B cell (primary cell): ENCODE measurements around the gene DNAJA3. TPM values are rescaled to one million over a fixed set of nuclear protein-coding genes. Genes with fewer than 3 reads are reported as not detected.
A peak's percentile ranks its signal among the peaks of the same experiment; 100 is the strongest.

ENCODE experiments used
- ATAC-seq: fragments of 200-7000 bp; cut with Tn5 transposase; one replicate; pipeline ENCODE4 v1.10.0; 2021; ENCODE audit warnings: low read depth, mild to moderate bottlenecking, moderate number of reproducible peaks, moderate library complexity
- CTCF ChIA-PET: fragments of 350-600 bp; sonication (Branson Sonifier 250); formaldehyde crosslinking; loops from one replicate; lab custom pipeline; 2021; ENCODE audit warnings: antibody characterized with exemption, inconsistent platforms; lab: Charles Lee
- POLR2A ChIA-PET: fragments of 350-600 bp; sonication (Branson Sonifier 250); formaldehyde crosslinking; loops from one replicate; lab custom pipeline; 2021; ENCODE audit warnings: antibody characterized with exemption; lab: Charles Lee
- DNase-seq: peaks from one replicate; pipeline ENCODE4 v3.0.0; 2013
- H2AFZ ChIP-seq: 2 replicates; pipeline ENCODE4 v1.6.1; 2012; ENCODE audit warnings: mild to moderate bottlenecking, low read depth, low read length; ENCODE audit not compliant: insufficient read depth, poor library complexity, severe bottlenecking
- H3K27ac ChIP-seq, 2 donors: 1 replicate in 1 of 2; 2 replicates in 1 of 2; pipeline ENCODE4 v1.5.1; 2012 to 2013; ENCODE audit warnings: low read length in 2 of 2, mild to moderate bottlenecking in 2 of 2, moderate library complexity in 1 of 2
- H3K27me3 ChIP-seq, 4 experiments: fragments of 200-600 bp in 1 of 4; sonication (generic) in 1 of 4; replicated peaks in 1 of 4; 1 replicate in 2 of 4; 2 replicates in 2 of 4; pipeline versions ENCODE4 v1.6.1 to v1.7.0; 2013 to 2016; ENCODE audit warnings: low read length in 3 of 4, mild to moderate bottlenecking in 2 of 4, mixed read lengths in 1 of 4, moderate library complexity in 1 of 4; ENCODE audit not compliant: insufficient read depth in 4 of 4, control insufficient read depth in 3 of 4; ENCODE audit errors: control extremely low read depth in 1 of 4
- H3K36me3 ChIP-seq, 2 experiments: replicated peaks in 1 of 2; 1 replicate in 1 of 2; 2 replicates in 1 of 2; pipeline versions ENCODE4 v1.6.1 to v1.7.1; 2013; ENCODE audit warnings: low read length in 1 of 2; ENCODE audit not compliant: insufficient read depth in 2 of 2, control insufficient read depth in 1 of 2; ENCODE audit errors: control extremely low read depth in 1 of 2, extremely low read depth in 1 of 2
- H3K4me1 ChIP-seq, 2 donors: fragments of 200-600 bp in 1 of 2; sonication (generic) in 1 of 2; 1 replicate in 1 of 2; 2 replicates in 1 of 2; pipeline versions ENCODE4 v1.5.1 to v1.6.1; 2013 to 2017; ENCODE audit warnings: low read length in 2 of 2; ENCODE audit not compliant: control insufficient read depth in 2 of 2, insufficient read depth in 2 of 2
- H3K4me2 ChIP-seq: replicated peaks from 2 replicates; pipeline ENCODE3; 2012; ENCODE audit warnings: mild to moderate bottlenecking, low read depth, low read length; ENCODE audit not compliant: poor library complexity, severe bottlenecking
- H3K4me3 ChIP-seq, 5 experiments: fragments of 200-600 bp in 1 of 5; sonication (generic) in 1 of 5; 1 replicate in 3 of 5; 2 replicates in 2 of 5; pipeline versions ENCODE4 v1.5.1 to v1.7.0; 2011 to 2016; ENCODE audit warnings: low read length in 4 of 5, mild to moderate bottlenecking in 4 of 5, low read depth in 2 of 5, control low read depth in 1 of 5, moderate library complexity in 1 of 5; ENCODE audit not compliant: insufficient read depth in 1 of 5; ENCODE audit errors: control extremely low read depth in 1 of 5, extremely low read depth in 1 of 5
- H3K79me2 ChIP-seq: fragments of 200-600 bp; sonication (generic); one replicate; pipeline ENCODE4 v1.6.0; 2016; ENCODE audit warnings: low read length; ENCODE audit not compliant: control insufficient read depth, insufficient read depth
- H3K9ac ChIP-seq: fragments of 200-600 bp; sonication (generic); 2 replicates; pipeline ENCODE4 v1.6.1; 2017; ENCODE audit warnings: mild to moderate bottlenecking, low read length, moderate library complexity
- H3K9me3 ChIP-seq, 3 donors: one replicate each; pipeline versions ENCODE4 v1.6.1 to v1.7.1; 2013; ENCODE audit warnings: low read length in 2 of 3; ENCODE audit not compliant: control insufficient read depth in 2 of 3, insufficient read depth in 1 of 3; ENCODE audit errors: control extremely low read depth in 1 of 3
- H4K20me1 ChIP-seq: 2 replicates; pipeline ENCODE4 v1.6.0; 2012; ENCODE audit warnings: mild to moderate bottlenecking, low read length; ENCODE audit not compliant: insufficient read depth, control insufficient read depth, poor library complexity, severe bottlenecking
- H3K27ac Mint-ChIP-seq: one replicate; pipeline ENCODE4 v1.8.0; 2021; ENCODE audit warnings: mixed read lengths
- H3K27me3 Mint-ChIP-seq: one replicate; pipeline ENCODE4 v1.8.0; 2021; ENCODE audit warnings: mixed read lengths
- H3K4me1 Mint-ChIP-seq: one replicate; pipeline ENCODE4 v1.8.0; 2021; ENCODE audit warnings: mixed read lengths
- H3K4me3 Mint-ChIP-seq: one replicate; pipeline ENCODE4 v1.8.0; 2021; ENCODE audit warnings: mixed read lengths
- H3K9me3 Mint-ChIP-seq: one replicate; pipeline ENCODE4 v1.8.0; 2022; ENCODE audit warnings: mixed read lengths; ENCODE audit not compliant: insufficient read depth
- EZH2 ChIP-seq: IDR thresholded peaks from 2 replicates; pipeline ENCODE4 v1.6.1; 2012; ENCODE audit warnings: borderline replicate concordance, low read depth, mild to moderate bottlenecking, moderate library complexity, low read length; ENCODE audit not compliant: insufficient read depth, poor library complexity, severe bottlenecking
- WGBS: methylation state at CpG from one replicate; pipeline ENCODE4 v1.1.5; 2013; ENCODE audit warnings: missing lambda C conversion rate; ENCODE audit not compliant: insufficient coverage; 5-methylcytosine and 5-hydroxymethylcytosine counted together
- intact Hi-C: fragments of 100-400 bp; cut with micrococcal nuclease; formaldehyde crosslinking; loops from one replicate; pipeline ENCODE4 v1.10.0; 2022
- polyA plus RNA-seq: library from polyadenylated mRNA; depleted of rRNA; stranded (reverse); fragments of >200 nt; gene quantifications from 2 replicates; pipeline ENCODE4 v1.2.3, GENCODE V29; 2012
- total RNA-seq, 2 donors: library from RNA; stranded (reverse); fragments of 120-200 nt in 1 of 2; gene quantifications; 1 replicate in 1 of 2; 2 replicates in 1 of 2; pipeline versions ENCODE4 v1.2.3 to v1.2.4, GENCODE V29; 2013 to 2022
- TF ChIP-seq, protein P1 (sequence below): fragments of 200-600 bp; IDR thresholded peaks from one replicate; pipeline ENCODE4 v1.8.0; 2022; ENCODE audit warnings: antibody characterized with exemption, mild to moderate bottlenecking

DNAJA3 gene
- total and polyA plus RNA-seq, 2 donors (not counting 1 experiment from before 2014, with no cell fraction given) = 59.3 to 67.7 TPM

DNA sequence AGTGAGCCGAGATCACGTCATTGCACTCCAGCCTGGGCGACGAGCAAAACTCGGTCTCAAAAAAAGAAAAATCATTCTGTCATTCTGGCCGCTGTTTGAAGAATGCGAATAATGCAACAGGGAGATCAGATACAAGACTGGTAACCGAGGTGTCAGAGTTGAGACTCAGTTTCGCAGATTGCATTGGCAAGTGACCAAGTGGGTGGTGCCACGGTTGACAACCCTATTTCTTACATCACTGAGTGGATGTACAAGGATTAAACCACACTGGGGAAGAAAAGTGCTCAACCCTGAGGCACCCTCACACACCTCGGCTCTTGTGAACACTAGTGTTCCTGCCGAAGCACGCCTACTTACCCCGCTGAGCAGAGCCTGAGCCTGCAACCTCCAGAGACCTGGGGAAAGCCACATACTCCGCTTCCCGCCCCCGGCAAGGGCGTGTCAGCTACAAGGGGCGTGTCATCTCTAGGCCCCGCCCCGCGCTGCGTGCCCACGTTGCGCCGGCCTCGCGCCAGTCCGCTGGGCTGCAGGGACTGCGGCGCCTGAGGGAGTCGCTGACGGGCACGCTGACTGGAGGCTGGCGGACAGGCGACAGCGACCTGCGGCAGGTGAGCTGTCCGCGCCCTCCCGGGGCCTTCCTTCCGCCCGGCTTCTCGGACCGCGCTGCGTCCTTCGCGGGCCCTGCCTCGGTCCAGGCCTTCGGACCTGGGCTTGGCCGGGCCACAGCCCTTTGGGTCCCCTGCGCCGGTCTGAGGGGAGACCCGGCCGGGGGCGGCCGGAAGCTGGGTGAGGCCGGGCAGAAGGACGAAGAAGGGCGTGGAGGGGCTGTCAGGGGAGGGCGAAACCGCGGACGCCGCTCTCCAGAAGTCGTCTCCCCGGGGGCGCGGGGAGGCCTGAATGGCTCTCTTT is 50.5 kb downstream of the DNAJA3 start, which contains the start of gene HMOX2:
Gene HMOX2 (plus strand): TSS at position 519 of the 909 bp plus-strand sequence. CDS start 29,127 bp downstream, outside the sequence.
- POLR2A ChIA-PET = interaction anchor here (0.5 to 1.8 kb wide), 11 partner anchors 12 to 605 kb away, joined by 3 to 19 read pairs (median 5); partner anchors contain the start of genes CORO7 and DNAJA3
- peaks cover 19 to 37% of the 10 kb centered on the region in 2 donors for H3K4me1 ChIP-seq
- peaks cover 53% of the 10 kb centered on the region for H3K79me2 ChIP-seq

More for the DNA sequence above, 50.5 kb downstream of the DNAJA3 start, which contains the start of gene HMOX2:
- Histone ChIP-seq H3K9me3 (peaks cover 0 to 4% (median 0%) of the 10 kb centered on the region in 3 donors), H2AFZ (peak within 1 kb of the TSS; percentile 87), H3K36me3 (no peaks in the 10 kb centered on the region), H3K27ac (peak within 1 kb of the TSS; percentile 28 to 78), H3K9ac (peak within 1 kb of the TSS; percentile 84), H3K27me3 (no peaks in the 10 kb centered on the region), H4K20me1 (peaks cover 11% of the 10 kb centered on the region), H3K4me2 (peak within 1 kb of the TSS; percentile 97), H3K4me3 (peak within 1 kb of the TSS; percentile 57 to 96 (median 86))
- no peaks in the 10 kb centered on the region for H3K9me3 Mint-ChIP-seq
- 10% methylated on average over 70 of the region's 70 CpGs for WGBS
- TF ChIP-seq EZH2 = no peak
- TF ChIP-seq, protein P1, sequence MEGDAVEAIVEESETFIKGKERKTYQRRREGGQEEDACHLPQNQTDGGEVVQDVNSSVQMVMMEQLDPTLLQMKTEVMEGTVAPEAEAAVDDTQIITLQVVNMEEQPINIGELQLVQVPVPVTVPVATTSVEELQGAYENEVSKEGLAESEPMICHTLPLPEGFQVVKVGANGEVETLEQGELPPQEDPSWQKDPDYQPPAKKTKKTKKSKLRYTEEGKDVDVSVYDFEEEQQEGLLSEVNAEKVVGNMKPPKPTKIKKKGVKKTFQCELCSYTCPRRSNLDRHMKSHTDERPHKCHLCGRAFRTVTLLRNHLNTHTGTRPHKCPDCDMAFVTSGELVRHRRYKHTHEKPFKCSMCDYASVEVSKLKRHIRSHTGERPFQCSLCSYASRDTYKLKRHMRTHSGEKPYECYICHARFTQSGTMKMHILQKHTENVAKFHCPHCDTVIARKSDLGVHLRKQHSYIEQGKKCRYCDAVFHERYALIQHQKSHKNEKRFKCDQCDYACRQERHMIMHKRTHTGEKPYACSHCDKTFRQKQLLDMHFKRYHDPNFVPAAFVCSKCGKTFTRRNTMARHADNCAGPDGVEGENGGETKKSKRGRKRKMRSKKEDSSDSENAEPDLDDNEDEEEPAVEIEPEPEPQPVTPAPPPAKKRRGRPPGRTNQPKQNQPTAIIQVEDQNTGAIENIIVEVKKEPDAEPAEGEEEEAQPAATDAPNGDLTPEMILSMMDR = peak; percentile 56
- peak within 1 kb of the TSS; percentile 84 for H3K4me3 Mint-ChIP-seq
- DNase-seq (peak; percentile 96), ATAC-seq (peak; percentile 93)
- intact Hi-C loops = loop anchor here (1.0 to 5.0 kb wide), 9 partner anchors 29 to 217 kb away; partner anchors contain the start of genes CDIP1, DNAJA3, NUDT16L1 and PAM16
- CTCF ChIA-PET = interaction anchor here (0.5 to 5.5 kb wide), 18 partner anchors 10 to 1593 kb away, joined by 3 to 70 read pairs (median 4); partner anchors contain the start of gene FLYWCH2
- H3K27me3 Mint-ChIP-seq = no peaks in the 10 kb centered on the region
- peaks cover 34% of the 10 kb centered on the region for H3K4me1 Mint-ChIP-seq
- H3K27ac Mint-ChIP-seq = peak within 1 kb of the TSS; percentile 92
